Measurements from ENCODE around the gene NELL2.

DNA sequence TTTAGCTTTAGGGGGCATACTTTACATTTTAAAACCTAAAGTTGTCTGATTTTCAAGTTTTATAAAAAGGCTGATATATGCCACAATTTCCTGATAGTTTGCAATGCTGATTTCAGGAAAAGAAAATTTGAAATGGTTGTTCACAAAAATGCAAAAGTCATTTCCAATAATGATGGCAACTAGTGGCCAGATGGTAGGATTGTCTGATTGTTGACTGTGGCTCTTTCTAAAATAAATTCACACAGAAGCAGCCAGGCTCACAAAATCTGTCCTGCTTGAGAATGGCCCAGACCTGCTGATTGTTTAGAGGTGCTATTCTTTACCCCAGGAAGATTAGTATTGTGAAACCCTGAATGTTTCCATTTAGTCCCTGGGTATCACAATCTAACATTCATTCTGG lies 220.3 kb downstream of the NELL2 start:
- TF ChIP-seq, protein P1, sequence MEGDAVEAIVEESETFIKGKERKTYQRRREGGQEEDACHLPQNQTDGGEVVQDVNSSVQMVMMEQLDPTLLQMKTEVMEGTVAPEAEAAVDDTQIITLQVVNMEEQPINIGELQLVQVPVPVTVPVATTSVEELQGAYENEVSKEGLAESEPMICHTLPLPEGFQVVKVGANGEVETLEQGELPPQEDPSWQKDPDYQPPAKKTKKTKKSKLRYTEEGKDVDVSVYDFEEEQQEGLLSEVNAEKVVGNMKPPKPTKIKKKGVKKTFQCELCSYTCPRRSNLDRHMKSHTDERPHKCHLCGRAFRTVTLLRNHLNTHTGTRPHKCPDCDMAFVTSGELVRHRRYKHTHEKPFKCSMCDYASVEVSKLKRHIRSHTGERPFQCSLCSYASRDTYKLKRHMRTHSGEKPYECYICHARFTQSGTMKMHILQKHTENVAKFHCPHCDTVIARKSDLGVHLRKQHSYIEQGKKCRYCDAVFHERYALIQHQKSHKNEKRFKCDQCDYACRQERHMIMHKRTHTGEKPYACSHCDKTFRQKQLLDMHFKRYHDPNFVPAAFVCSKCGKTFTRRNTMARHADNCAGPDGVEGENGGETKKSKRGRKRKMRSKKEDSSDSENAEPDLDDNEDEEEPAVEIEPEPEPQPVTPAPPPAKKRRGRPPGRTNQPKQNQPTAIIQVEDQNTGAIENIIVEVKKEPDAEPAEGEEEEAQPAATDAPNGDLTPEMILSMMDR (IDR thresholded peaks at IDR 0.05) = no peak
- TF ChIP-seq FOXM1 (IDR thresholded peaks at IDR 0.05; ENCODE audit: low read depth) (no peak), JUND (IDR thresholded peaks at IDR 0.05) (no peak), NRF1 (IDR thresholded peaks at IDR 0.05; ENCODE audit: low read depth, low read length) (no peak), MXI1 (IDR thresholded peaks at IDR 0.05; ENCODE audit: low read depth, low read length) (no peak), TAF1 (IDR thresholded peaks at IDR 0.05; ENCODE audit: borderline replicate concordance, low read depth, low read length) (no peak)
- TF ChIP-seq, protein P2, sequence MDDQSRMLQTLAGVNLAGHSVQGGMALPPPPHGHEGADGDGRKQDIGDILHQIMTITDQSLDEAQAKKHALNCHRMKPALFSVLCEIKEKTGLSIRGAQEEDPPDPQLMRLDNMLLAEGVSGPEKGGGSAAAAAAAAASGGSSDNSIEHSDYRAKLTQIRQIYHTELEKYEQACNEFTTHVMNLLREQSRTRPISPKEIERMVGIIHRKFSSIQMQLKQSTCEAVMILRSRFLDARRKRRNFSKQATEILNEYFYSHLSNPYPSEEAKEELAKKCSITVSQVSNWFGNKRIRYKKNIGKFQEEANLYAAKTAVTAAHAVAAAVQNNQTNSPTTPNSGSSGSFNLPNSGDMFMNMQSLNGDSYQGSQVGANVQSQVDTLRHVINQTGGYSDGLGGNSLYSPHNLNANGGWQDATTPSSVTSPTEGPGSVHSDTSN (IDR thresholded peaks at IDR 0.05) = no peak
- TF ChIP-seq, protein P3, sequence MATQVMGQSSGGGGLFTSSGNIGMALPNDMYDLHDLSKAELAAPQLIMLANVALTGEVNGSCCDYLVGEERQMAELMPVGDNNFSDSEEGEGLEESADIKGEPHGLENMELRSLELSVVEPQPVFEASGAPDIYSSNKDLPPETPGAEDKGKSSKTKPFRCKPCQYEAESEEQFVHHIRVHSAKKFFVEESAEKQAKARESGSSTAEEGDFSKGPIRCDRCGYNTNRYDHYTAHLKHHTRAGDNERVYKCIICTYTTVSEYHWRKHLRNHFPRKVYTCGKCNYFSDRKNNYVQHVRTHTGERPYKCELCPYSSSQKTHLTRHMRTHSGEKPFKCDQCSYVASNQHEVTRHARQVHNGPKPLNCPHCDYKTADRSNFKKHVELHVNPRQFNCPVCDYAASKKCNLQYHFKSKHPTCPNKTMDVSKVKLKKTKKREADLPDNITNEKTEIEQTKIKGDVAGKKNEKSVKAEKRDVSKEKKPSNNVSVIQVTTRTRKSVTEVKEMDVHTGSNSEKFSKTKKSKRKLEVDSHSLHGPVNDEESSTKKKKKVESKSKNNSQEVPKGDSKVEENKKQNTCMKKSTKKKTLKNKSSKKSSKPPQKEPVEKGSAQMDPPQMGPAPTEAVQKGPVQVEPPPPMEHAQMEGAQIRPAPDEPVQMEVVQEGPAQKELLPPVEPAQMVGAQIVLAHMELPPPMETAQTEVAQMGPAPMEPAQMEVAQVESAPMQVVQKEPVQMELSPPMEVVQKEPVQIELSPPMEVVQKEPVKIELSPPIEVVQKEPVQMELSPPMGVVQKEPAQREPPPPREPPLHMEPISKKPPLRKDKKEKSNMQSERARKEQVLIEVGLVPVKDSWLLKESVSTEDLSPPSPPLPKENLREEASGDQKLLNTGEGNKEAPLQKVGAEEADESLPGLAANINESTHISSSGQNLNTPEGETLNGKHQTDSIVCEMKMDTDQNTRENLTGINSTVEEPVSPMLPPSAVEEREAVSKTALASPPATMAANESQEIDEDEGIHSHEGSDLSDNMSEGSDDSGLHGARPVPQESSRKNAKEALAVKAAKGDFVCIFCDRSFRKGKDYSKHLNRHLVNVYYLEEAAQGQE (IDR thresholded peaks at IDR 0.05; ENCODE audit: low read depth, low read length) = no peak

Measured in SK-N-SH (cell line).